Ascending aorta (tissue), 2 donors: Measurements from ENCODE around the gene OPRL1. TPM values are rescaled to one million over a fixed set of nuclear protein-coding genes. Genes with fewer than 3 reads are reported as not detected.

ENCODE experiments used
- DNase-seq, 2 donors: peaks; one replicate each; pipeline ENCODE4 v3.0.0-alpha.2; 2019; ENCODE audit warnings: low spot score in 2 of 2
- H3K27ac ChIP-seq, 2 donors: fragments of 200-600 bp; sonication (generic); one replicate each; pipeline ENCODE4 v1.5.1; 2016 to 2017; ENCODE audit warnings: mild to moderate bottlenecking in 1 of 2
- H3K27me3 ChIP-seq: fragments of 200-600 bp; sonication (generic); one replicate; pipeline ENCODE4 v1.5.1; 2017
- H3K36me3 ChIP-seq, 2 donors: fragments of 200-600 bp; sonication (generic); one replicate each; pipeline ENCODE4 v1.5.1; 2016
- H3K4me1 ChIP-seq, 2 donors: fragments of 200-600 bp; sonication (generic); one replicate each; pipeline ENCODE4 v1.5.1; 2016 to 2017; ENCODE audit warnings: mild to moderate bottlenecking in 1 of 2
- H3K4me3 ChIP-seq, 2 donors: fragments of 200-600 bp; sonication (generic); one replicate each; pipeline ENCODE4 v1.5.1; 2016 to 2017; ENCODE audit warnings: mild to moderate bottlenecking in 1 of 2
- H3K9me3 ChIP-seq, 2 donors: fragments of 200-600 bp; sonication (generic); one replicate each; pipeline ENCODE4 v1.5.1; 2016
- CTCF ChIP-seq, 3 experiments: fragments of 200-600 bp in 2 of 3; fragments of 450-650 bp in 1 of 3; sonication (generic) in 2 of 3; IDR thresholded peaks; one replicate each; pipeline ENCODE4 v1.5.1; 2016 to 2019; ENCODE audit warnings: antibody characterized with exemption in 3 of 3, mild to moderate bottlenecking in 1 of 3, moderate library complexity in 1 of 3
- intact Hi-C: fragments of 100-400 bp; cut with DNase I; formaldehyde crosslinking; loops from one replicate; pipeline ENCODE4 v1.15.1; 2023
- total RNA-seq: library from RNA; depleted of rRNA; stranded (reverse); fragments of >200 nt; gene quantifications from one replicate; pipeline ENCODE4 v1.1.0, GENCODE V29; 2016

The OPRL1 gene
- total RNA-seq, 1 donor from 2014 or later = 0.21 TPM

GRCh38 chr20:64092258-64093012 lies 12.6 kb downstream of the OPRL1 start:
- intact Hi-C loops = no loop called here
- H3K9me3 ChIP-seq = no peaks in the 10 kb centered on the region
- H3K4me1 ChIP-seq = no peaks in the 10 kb centered on the region
- no peak overlapping the region for H3K27ac ChIP-seq
- TF ChIP-seq CTCF (IDR thresholded peaks at IDR 0.05) = no peak
- H3K27me3 ChIP-seq = no peaks in the 10 kb centered on the region
- DNase-seq = no peak
- H3K36me3 ChIP-seq = no peaks in the 10 kb centered on the region
- no peak overlapping the region for H3K4me3 ChIP-seq

- H3K4me1 ChIP-seq = no peaks in the 10 kb centered on the region
- no peaks in the 10 kb centered on the region for H3K36me3 ChIP-seq
- H3K4me3 ChIP-seq = no peak overlapping the region
- no peak overlapping the region for H3K27ac ChIP-seq
- intact Hi-C loops = no loop called here
- TF ChIP-seq CTCF (IDR thresholded peaks at IDR 0.05) = no peak
- DNase-seq = no peak
- no peaks in the 10 kb centered on the region for H3K27me3 ChIP-seq
- H3K9me3 ChIP-seq = no peaks in the 10 kb centered on the region
Observed at GRCh38 chr20:64093013-64093503, 13.2 kb downstream of the OPRL1 start.

GRCh38 chr20:64095455-64095854 lies 15.6 kb downstream of the OPRL1 start:
- no peak overlapping the region for H3K27ac ChIP-seq
- no peak for DNase-seq
- intact Hi-C loops = no loop called here
- H3K4me3 ChIP-seq = no peak overlapping the region
- H3K36me3 ChIP-seq = no peaks in the 10 kb centered on the region
- H3K4me1 ChIP-seq = no peaks in the 10 kb centered on the region
- no peaks in the 10 kb centered on the region for H3K9me3 ChIP-seq
- no peaks in the 10 kb centered on the region for H3K27me3 ChIP-seq
- no peak for TF ChIP-seq CTCF (IDR thresholded peaks at IDR 0.05)

GRCh38 chr20:64095927-64096326 lies 16.0 kb downstream of the OPRL1 start:
- TF ChIP-seq CTCF (IDR thresholded peaks at IDR 0.05) = no peak
- Histone ChIP-seq H3K9me3 (no peaks in the 10 kb centered on the region), H3K4me1 (no peaks in the 10 kb centered on the region), H3K27ac (no peak overlapping the region), H3K27me3 (no peaks in the 10 kb centered on the region), H3K4me3 (no peak overlapping the region), H3K36me3 (no peaks in the 10 kb centered on the region)
- intact Hi-C loops = no loop called here
- DNase-seq = no peak

- intact Hi-C loops = no loop called here
- H3K36me3 ChIP-seq = no peaks in the 10 kb centered on the region
- no peaks in the 10 kb centered on the region for H3K27me3 ChIP-seq
- DNase-seq = no peak
- H3K9me3 ChIP-seq = no peaks in the 10 kb centered on the region
- H3K4me1 ChIP-seq = no peaks in the 10 kb centered on the region
- H3K4me3 ChIP-seq = no peak overlapping the region
- TF ChIP-seq CTCF (IDR thresholded peaks at IDR 0.05) = no peak
- no peak overlapping the region for H3K27ac ChIP-seq
Observed at GRCh38 chr20:64096535-64096934, 16.7 kb downstream of the OPRL1 start.
